ENCODE results near the gene JARID2.

DNA sequence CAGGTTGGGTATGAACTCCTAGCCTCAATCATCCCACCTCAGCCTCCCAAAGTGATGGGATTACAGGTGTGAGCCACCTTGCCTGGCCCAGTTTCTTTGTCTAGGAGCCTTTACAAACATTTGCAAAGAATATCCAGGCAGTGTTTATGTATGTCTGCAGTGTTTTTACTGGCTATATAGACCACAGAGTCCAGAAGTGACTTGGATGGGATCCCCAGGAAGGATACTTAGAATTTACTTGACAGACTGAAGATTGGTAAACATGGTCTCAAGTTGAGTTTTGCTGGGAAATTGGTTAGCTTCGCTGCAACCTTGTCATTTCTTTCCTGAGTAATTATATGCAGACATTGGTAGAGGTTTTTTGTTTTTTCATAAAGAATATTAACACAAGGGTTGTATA is 23.8 kb downstream of the JARID2 start:
- TF ChIP-seq, protein P1, sequence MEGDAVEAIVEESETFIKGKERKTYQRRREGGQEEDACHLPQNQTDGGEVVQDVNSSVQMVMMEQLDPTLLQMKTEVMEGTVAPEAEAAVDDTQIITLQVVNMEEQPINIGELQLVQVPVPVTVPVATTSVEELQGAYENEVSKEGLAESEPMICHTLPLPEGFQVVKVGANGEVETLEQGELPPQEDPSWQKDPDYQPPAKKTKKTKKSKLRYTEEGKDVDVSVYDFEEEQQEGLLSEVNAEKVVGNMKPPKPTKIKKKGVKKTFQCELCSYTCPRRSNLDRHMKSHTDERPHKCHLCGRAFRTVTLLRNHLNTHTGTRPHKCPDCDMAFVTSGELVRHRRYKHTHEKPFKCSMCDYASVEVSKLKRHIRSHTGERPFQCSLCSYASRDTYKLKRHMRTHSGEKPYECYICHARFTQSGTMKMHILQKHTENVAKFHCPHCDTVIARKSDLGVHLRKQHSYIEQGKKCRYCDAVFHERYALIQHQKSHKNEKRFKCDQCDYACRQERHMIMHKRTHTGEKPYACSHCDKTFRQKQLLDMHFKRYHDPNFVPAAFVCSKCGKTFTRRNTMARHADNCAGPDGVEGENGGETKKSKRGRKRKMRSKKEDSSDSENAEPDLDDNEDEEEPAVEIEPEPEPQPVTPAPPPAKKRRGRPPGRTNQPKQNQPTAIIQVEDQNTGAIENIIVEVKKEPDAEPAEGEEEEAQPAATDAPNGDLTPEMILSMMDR (IDR thresholded peaks at IDR 0.05 in 4 of 5, conservative IDR thresholded peaks at IDR 0.05 in 1 of 5), result no peak
- no peak for TF ChIP-seq POLR2A (IDR thresholded peaks at IDR 0.05)

All from gastrocnemius medialis (tissue), 4 donors.